WI38 (cell line): Measurements from ENCODE around the gene VASN.
A peak's percentile ranks its signal among the peaks of the same experiment; 100 is the strongest.

Experiments
- H3K4me3 ChIP-seq: 2 replicates; pipeline ENCODE4 v1.5.1; 2011; ENCODE audit warnings: low read depth, mild to moderate bottlenecking, control low read depth, low read length
- CTCF ChIP-seq: IDR thresholded peaks from 2 replicates; pipeline ENCODE4 v1.5.1; 2012; ENCODE audit warnings: low read depth, mild to moderate bottlenecking, control low read depth, low read length

The VASN gene

GRCh38 chr16:4345836-4346781, 25.5 kb upstream of the VASN start:
- no peak overlapping the region for H3K4me3 ChIP-seq
- no peak for TF ChIP-seq CTCF

- no peak for TF ChIP-seq CTCF
- H3K4me3 ChIP-seq = no peak overlapping the region
Measured at GRCh38 chr16:4347010-4347409, 24.6 kb upstream of the VASN start.

- no peak for TF ChIP-seq CTCF
- no peak overlapping the region for H3K4me3 ChIP-seq
Measured at GRCh38 chr16:4347765-4348509, 23.7 kb upstream of the VASN start.

GRCh38 chr16:4349332-4349731, 22.3 kb upstream of the VASN start:
- TF ChIP-seq CTCF = no peak
- no peak overlapping the region for H3K4me3 ChIP-seq

GRCh38 chr16:4350365-4350786, 21.3 kb upstream of the VASN start:
- no peak for TF ChIP-seq CTCF

GRCh38 chr16:4350787-4351659, 20.6 kb upstream of the VASN start, which contains the start of gene PAM16:
PAM16 (minus strand) TSS chr16:4351321; CDS start chr16:4351234, 87 bp downstream.
- H3K4me3 ChIP-seq = peak within 1 kb of the TSS; percentile 70
- TF ChIP-seq CTCF = no peak

More at GRCh38 chr16:4350365-4350786, 21.3 kb upstream of the VASN start:
- peak overlapping the region; percentile 70 for H3K4me3 ChIP-seq
